Testis (tissue), 3 donors: ENCODE measurements around the gene PHLPP1. TPM values are rescaled to one million over a fixed set of nuclear protein-coding genes. Genes with fewer than 3 reads are reported as not detected.
A peak's percentile ranks its signal among the peaks of the same experiment; 100 is the strongest.

Experiments used
- DNase-seq: peaks from one replicate; pipeline ENCODE4 v3.0.0-alpha.2; 2019
- H3K27ac ChIP-seq, 2 donors: fragments of 200-600 bp; sonication (generic); one replicate each; pipeline ENCODE4 v1.5.1; 2019
- H3K27me3 ChIP-seq: fragments of 200-600 bp; sonication (generic); one replicate; pipeline ENCODE4 v1.5.1; 2019
- H3K36me3 ChIP-seq: fragments of 200-600 bp; sonication (generic); one replicate; pipeline ENCODE4 v1.5.1; 2017; ENCODE audit warnings: low read depth; ENCODE audit errors: missing control alignments
- H3K4me1 ChIP-seq: fragments of 200-600 bp; sonication (generic); one replicate; pipeline ENCODE4 v1.5.1; 2019
- H3K4me3 ChIP-seq, 2 donors: fragments of 200-600 bp; sonication (generic); one replicate each; pipeline ENCODE4 v1.5.1; 2017 to 2019
- H3K9me3 ChIP-seq: fragments of 200-600 bp; sonication (generic); one replicate; pipeline ENCODE4 v1.5.1; 2017
- POLR2A ChIP-seq: fragments of 450-650 bp; IDR thresholded peaks from one replicate; pipeline ENCODE4 v1.6.1; 2017; ENCODE audit warnings: antibody characterized with exemption, mild to moderate bottlenecking, moderate library complexity
- WGBS, 2 donors: methylation state at CpG; one replicate each; pipeline ENCODE4 v1.1.5; 2018; 5-methylcytosine and 5-hydroxymethylcytosine counted together
- intact Hi-C: fragments of 100-400 bp; cut with DNase I; formaldehyde crosslinking; loops from one replicate; pipeline ENCODE4 v1.15.1; 2023; ENCODE audit warnings: low total_unique reads
- polyA plus RNA-seq: library from polyadenylated mRNA; stranded (reverse); fragments of 350-450 nt; fragmentation: Illumina TruSeq; extraction: RNeasy Lipid Tissue Mini Kit (QIAGEN cat#74804); gene quantifications from one replicate; pipeline ENCODE4 v1.2.3, GENCODE V29; 2014; ENCODE audit warnings: low read depth, low replicate concordance; ENCODE audit not compliant: insufficient read depth
- total RNA-seq, 2 donors: library from RNA; depleted of rRNA; stranded (reverse); fragments of >200 nt; gene quantifications; one replicate each; pipeline ENCODE4 v1.2.3, GENCODE V29; 2016
- TF ChIP-seq, protein P1 (sequence below), 3 experiments: fragments of 450-650 bp in 2 of 3; fragments of 200-600 bp in 1 of 3; sonication (generic) in 1 of 3; IDR thresholded peaks; one replicate each; pipeline ENCODE4 v1.5.1; 2016 to 2019; ENCODE audit warnings: antibody characterized with exemption in 3 of 3, mild to moderate bottlenecking in 2 of 3, moderate library complexity in 1 of 3

PHLPP1 gene
- total and polyA plus RNA-seq, 3 donors from 2014 or later: 31.5 to 60.1 (median 50.5) TPM

DNA sequence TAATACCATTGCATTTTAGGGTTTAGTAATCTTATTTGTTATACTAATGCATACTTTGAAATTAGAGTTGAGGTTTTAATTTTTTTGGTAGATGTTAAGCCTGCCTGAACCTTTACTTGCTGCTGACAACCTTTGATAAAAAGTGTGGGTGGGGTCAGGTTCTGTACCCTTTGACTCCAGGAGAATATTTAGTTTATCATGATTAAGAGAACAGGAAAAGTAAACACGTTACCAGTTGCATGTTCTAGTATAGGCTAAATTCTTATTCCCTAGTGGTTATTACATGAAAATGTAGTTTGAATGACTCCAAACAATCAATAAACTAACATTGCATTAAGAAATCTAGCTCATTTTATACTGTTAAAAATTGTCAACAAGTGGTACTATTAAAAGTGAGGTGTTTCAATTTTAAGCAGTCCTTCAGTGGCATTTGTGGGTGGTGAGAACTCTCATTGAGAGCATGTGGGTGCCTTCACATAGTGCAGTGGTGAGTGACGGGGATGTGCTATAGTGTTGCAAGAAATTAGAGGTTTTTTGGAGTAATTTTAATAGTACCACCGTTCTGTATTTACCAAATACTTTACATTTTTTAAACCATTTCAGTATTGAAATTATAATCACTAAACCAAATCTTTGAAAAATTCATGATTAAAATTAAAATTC, 29.9 kb downstream of the PHLPP1 start:
- Histone ChIP-seq H3K36me3 (no peaks in the 10 kb centered on the region), H3K27me3 (no peaks in the 10 kb centered on the region), H3K4me3 (no peak overlapping the region), H3K9me3 (no peaks in the 10 kb centered on the region), H3K4me1 (peaks cover 15% of the 10 kb centered on the region), H3K27ac (no peak overlapping the region)
- intact Hi-C loops: no loop called here
- DNase-seq: no peak
- WGBS, 2 donors: 72 to 85% methylated on average over 3 of the region's 3 CpGs
- TF ChIP-seq, protein P1, sequence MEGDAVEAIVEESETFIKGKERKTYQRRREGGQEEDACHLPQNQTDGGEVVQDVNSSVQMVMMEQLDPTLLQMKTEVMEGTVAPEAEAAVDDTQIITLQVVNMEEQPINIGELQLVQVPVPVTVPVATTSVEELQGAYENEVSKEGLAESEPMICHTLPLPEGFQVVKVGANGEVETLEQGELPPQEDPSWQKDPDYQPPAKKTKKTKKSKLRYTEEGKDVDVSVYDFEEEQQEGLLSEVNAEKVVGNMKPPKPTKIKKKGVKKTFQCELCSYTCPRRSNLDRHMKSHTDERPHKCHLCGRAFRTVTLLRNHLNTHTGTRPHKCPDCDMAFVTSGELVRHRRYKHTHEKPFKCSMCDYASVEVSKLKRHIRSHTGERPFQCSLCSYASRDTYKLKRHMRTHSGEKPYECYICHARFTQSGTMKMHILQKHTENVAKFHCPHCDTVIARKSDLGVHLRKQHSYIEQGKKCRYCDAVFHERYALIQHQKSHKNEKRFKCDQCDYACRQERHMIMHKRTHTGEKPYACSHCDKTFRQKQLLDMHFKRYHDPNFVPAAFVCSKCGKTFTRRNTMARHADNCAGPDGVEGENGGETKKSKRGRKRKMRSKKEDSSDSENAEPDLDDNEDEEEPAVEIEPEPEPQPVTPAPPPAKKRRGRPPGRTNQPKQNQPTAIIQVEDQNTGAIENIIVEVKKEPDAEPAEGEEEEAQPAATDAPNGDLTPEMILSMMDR (IDR thresholded peaks at IDR 0.05): no peak
- no peak for TF ChIP-seq POLR2A

DNA sequence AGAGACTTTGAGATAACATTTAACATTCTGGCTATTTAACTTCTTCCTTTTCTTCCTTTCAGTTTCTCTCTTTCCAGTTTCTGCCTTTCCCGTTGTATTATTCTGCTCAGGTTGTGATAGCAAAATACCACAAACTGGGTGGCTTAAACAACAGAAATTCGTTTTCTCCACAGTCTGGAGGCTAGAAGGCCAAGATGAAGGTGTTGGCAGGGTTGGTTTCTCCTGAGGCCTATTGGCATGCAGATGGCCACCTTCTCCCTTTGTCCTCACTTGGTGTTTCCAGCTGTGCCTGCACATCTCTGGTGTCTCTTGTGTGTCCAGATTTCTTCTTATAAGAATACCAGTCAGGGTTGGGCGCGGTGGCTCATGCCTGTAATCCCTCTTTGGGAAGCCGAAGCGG, 34.0 kb downstream of the PHLPP1 start:
- Histone ChIP-seq H3K4me3 (no peak overlapping the region), H3K4me1 (peaks cover 23% of the 10 kb centered on the region), H3K36me3 (no peaks in the 10 kb centered on the region), H3K9me3 (no peaks in the 10 kb centered on the region), H3K27ac (no peak overlapping the region), H3K27me3 (no peaks in the 10 kb centered on the region)
- TF ChIP-seq, protein P1 (IDR thresholded peaks at IDR 0.05): no peak
- TF ChIP-seq POLR2A: no peak
- DNase-seq: no peak
- 90 to 96% methylated on average over 6 of the region's 6 CpGs for WGBS, 2 donors
- intact Hi-C loops: no loop called here

DNA sequence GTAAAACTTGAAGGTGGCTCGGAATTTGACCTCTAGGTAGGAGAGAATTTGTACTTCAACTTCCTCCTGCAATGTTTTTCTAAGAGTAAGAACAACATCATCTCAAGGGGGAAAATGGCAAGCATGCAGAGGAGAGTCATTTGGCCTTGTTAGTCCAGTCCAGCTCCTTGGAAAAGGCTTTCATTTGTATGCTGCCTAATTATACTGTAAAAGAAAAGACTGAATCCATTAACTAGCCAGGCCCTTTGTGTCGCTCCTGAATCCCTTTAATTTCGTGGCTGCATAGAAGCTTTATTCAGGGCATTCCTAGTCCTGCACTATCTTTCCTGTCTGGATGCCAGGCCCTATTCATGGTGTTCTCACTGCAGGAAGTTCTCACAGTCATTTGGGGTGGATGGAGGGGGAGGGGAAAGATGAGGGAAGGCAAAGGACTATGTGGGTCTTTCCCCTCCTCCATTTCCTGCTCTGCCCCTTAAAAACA, 36.0 kb downstream of the PHLPP1 start:
- H3K27me3 ChIP-seq: no peaks in the 10 kb centered on the region
- intact Hi-C loops: no loop called here
- H3K27ac ChIP-seq: peak overlapping the region in 1 of 2 donors; percentile 43
- no peaks in the 10 kb centered on the region for H3K36me3 ChIP-seq
- no peaks in the 10 kb centered on the region for H3K9me3 ChIP-seq
- 27 to 52% methylated on average over 3 of the region's 3 CpGs for WGBS, 2 donors
- H3K4me3 ChIP-seq: no peak overlapping the region
- TF ChIP-seq POLR2A: no peak
- TF ChIP-seq, protein P1 (IDR thresholded peaks at IDR 0.05): no peak
- peaks cover 23% of the 10 kb centered on the region for H3K4me1 ChIP-seq
- DNase-seq: peak; percentile 56

DNA sequence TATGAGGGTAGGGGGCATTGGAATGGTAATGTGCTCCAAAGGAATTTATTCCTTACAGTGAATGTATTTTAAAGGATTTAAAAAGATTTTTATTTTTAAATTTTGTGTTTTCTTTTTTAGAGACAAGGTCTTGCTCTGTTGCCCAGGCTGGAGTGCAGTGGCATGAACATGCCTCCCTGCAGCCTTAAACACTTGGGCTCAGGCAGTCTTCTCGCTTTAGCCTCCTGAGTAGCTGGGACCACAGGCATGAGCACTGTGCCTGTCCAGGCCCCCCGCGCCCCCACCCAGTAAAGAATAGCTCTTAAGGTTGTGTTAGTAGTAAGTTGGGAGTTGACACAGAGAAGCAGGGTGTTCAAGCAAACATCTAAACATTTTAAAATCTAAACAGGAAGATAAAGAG, 36.6 kb downstream of the PHLPP1 start:
- Histone ChIP-seq H3K27ac (peak overlapping the region; percentile 42 to 43), H3K9me3 (no peaks in the 10 kb centered on the region), H3K4me3 (no peak overlapping the region), H3K4me1 (peaks cover 23% of the 10 kb centered on the region), H3K27me3 (no peaks in the 10 kb centered on the region), H3K36me3 (no peaks in the 10 kb centered on the region)
- intact Hi-C loops: no loop called here
- DNase-seq: no peak
- TF ChIP-seq POLR2A: no peak
- TF ChIP-seq, protein P1 (IDR thresholded peaks at IDR 0.05): no peak
- WGBS, 2 donors: 84 to 86% methylated on average over 3 of the region's 3 CpGs

DNA sequence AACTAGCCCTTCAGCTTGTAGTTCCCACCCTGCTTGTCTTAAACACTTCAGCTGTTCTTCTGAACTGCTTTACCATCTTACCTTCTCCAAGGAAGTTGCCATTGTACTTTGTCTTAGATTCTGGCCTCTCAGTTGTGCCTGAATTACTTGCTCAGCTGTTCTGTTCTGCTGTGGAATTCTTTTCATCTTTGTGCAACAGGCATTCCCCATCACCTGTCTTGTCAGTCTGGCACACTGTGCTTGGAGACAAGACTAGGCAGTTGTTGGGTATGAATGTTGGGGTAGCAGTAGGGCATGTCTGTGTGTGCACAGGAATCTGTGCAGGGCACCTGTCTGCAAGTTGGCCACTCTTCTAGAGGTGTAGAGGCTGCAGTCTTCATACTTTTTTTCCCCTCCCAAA, 38.7 kb downstream of the PHLPP1 start:
- Histone ChIP-seq H3K27ac (no peak overlapping the region), H3K4me3 (no peak overlapping the region), H3K27me3 (no peaks in the 10 kb centered on the region), H3K36me3 (no peaks in the 10 kb centered on the region), H3K9me3 (no peaks in the 10 kb centered on the region), H3K4me1 (peaks cover 23% of the 10 kb centered on the region)
- intact Hi-C loops: no loop called here
- DNase-seq: no peak
- TF ChIP-seq, protein P1 (IDR thresholded peaks at IDR 0.05): no peak
- no peak for TF ChIP-seq POLR2A
